H1 (cell line): ENCODE measurements around the gene EML4. TPM values are rescaled to one million over a fixed set of nuclear protein-coding genes. Genes with fewer than 3 reads are reported as not detected.

Source experiments
- CTCF ChIA-PET: fragments of 300-600 bp; sonication (Branson Sonifier 250); formaldehyde crosslinking; loops from one replicate; lab custom pipeline; 2021; ENCODE audit not compliant: partially characterized antibody; lab: Charles Lee
- POLR2A ChIA-PET: fragments of 300-600 bp; sonication (Branson Sonifier 250); formaldehyde crosslinking; loops from one replicate; lab custom pipeline; 2021; ENCODE audit warnings: inconsistent platforms; ENCODE audit not compliant: partially characterized antibody; lab: Charles Lee
- DNase-seq, 2 experiments: peaks; one replicate each; pipeline versions ENCODE4 v3.0.0 to v3.0.0-alpha.2; 2010 to 2022; ENCODE audit warnings: low spot score in 2 of 2, low read depth in 1 of 2, mixed read lengths in 1 of 2
- FAIRE-seq: peaks from 2 replicates; lab custom pipeline; 2011; peaks lifted over from hg19 to GRCh38; lab: Jason Lieb, UNC
- H2AFZ ChIP-seq: 2 replicates; pipeline ENCODE4 v1.8.1; 2012; ENCODE audit warnings: low read length, inconsistent platforms
- H2AK5ac ChIP-seq: 2 replicates; pipeline ENCODE4 v1.6.1; 2013; ENCODE audit warnings: low read depth, low read length
- H2BK120ac ChIP-seq: replicated peaks from 2 replicates; pipeline ENCODE3; 2013; ENCODE audit warnings: low read depth, low read length, inconsistent platforms
- H2BK12ac ChIP-seq: 2 replicates; pipeline ENCODE4 v1.6.1; 2013; ENCODE audit warnings: low read depth, low read length
- H2BK15ac ChIP-seq: 2 replicates; pipeline ENCODE4 v1.6.1; 2013; ENCODE audit warnings: low read length
- H2BK20ac ChIP-seq: 2 replicates; pipeline ENCODE4 v1.6.1; 2013; ENCODE audit warnings: low read length
- H2BK5ac ChIP-seq: 2 replicates; pipeline ENCODE4 v1.6.1; 2013; ENCODE audit warnings: low read depth, low read length
- H3K14ac ChIP-seq: 2 replicates; pipeline ENCODE4 v1.6.1; 2013; ENCODE audit warnings: inconsistent platforms; ENCODE audit not compliant: insufficient read length
- H3K18ac ChIP-seq: 2 replicates; pipeline ENCODE4 v1.6.1; 2013; ENCODE audit warnings: low read length; ENCODE audit errors: extremely low read depth
- H3K23ac ChIP-seq: 2 replicates; pipeline ENCODE4 v1.6.1; 2013; ENCODE audit warnings: inconsistent platforms; ENCODE audit not compliant: insufficient read length
- H3K23me2 ChIP-seq: 2 replicates; pipeline ENCODE4 v1.6.1; 2013; ENCODE audit warnings: low read depth, low read length
- H3K27ac ChIP-seq: 2 replicates; pipeline ENCODE4 v1.6.1; 2011; ENCODE audit warnings: low read depth, low read length, inconsistent platforms
- H3K27me3 ChIP-seq, 4 experiments: replicated peaks in 1 of 4; 1 replicate in 1 of 4; 2 replicates in 3 of 4; pipeline versions ENCODE4 v1.6.1 to v1.8.1; 2011 to 2013; ENCODE audit warnings: low read length in 3 of 4, mild to moderate bottlenecking in 3 of 4, inconsistent platforms in 2 of 4, mixed read lengths in 2 of 4, moderate library complexity in 1 of 4; ENCODE audit not compliant: control insufficient read depth in 3 of 4, insufficient read depth in 3 of 4; ENCODE audit errors: extremely low read depth in 1 of 4
- H3K36me3 ChIP-seq, 4 experiments: 2 replicates each; pipeline versions ENCODE4 v1.6.1 to v1.8.1; 2011 to 2013; ENCODE audit warnings: mild to moderate bottlenecking in 4 of 4, low read length in 3 of 4, moderate library complexity in 2 of 4, control low read depth in 1 of 4, inconsistent platforms in 1 of 4; ENCODE audit not compliant: insufficient read depth in 4 of 4, control insufficient read depth in 2 of 4
- H3K4ac ChIP-seq: replicated peaks from 2 replicates; pipeline ENCODE3; 2013; ENCODE audit warnings: low read length, low read depth, mixed read lengths, inconsistent platforms; ENCODE audit not compliant: insufficient read length
- H3K4me1 ChIP-seq, 4 experiments: replicated peaks in 1 of 4; 1 replicate in 1 of 4; 2 replicates in 3 of 4; pipeline versions ENCODE4 v1.6.1 to v1.8.1; 2011 to 2013; ENCODE audit warnings: low read length in 3 of 4, inconsistent platforms in 2 of 4, mixed read lengths in 1 of 4; ENCODE audit not compliant: insufficient read depth in 4 of 4, control insufficient read depth in 3 of 4
- H3K4me2 ChIP-seq, 2 experiments: 2 replicates each; pipeline versions ENCODE4 v1.6.1 to v1.8.1; 2011 to 2013; ENCODE audit warnings: low read depth in 2 of 2, low read length in 2 of 2, control low read depth in 1 of 2, inconsistent platforms in 1 of 2, mild to moderate bottlenecking in 1 of 2; ENCODE audit not compliant: insufficient read depth in 1 of 2
- H3K4me3 ChIP-seq, 4 experiments: fragments of 200-600, 300-600 bp in 1 of 4; sonication (generic), shearing (Covaris generic), sonication (Bioruptor Twin) in 1 of 4; 2 replicates each; pipeline versions ENCODE4 v1.5.1 to v1.8.1; 2011 to 2016; ENCODE audit warnings: low read length in 4 of 4, low read depth in 3 of 4, control low read depth in 2 of 4, inconsistent platforms in 2 of 4, mild to moderate bottlenecking in 2 of 4, mixed read lengths in 1 of 4, moderate library complexity in 1 of 4; ENCODE audit not compliant: insufficient read depth in 2 of 4; ENCODE audit errors: extremely low read depth in 1 of 4
- H3K56ac ChIP-seq: replicated peaks from 2 replicates; pipeline ENCODE3; 2013; ENCODE audit warnings: low read depth, mild to moderate bottlenecking, mixed read lengths, low read length, inconsistent platforms; ENCODE audit not compliant: insufficient read length
- H3K79me1 ChIP-seq: 2 replicates; pipeline ENCODE4 v1.6.1; 2013; ENCODE audit warnings: low read depth, low read length, control low read depth
- H3K79me2 ChIP-seq, 2 experiments: 2 replicates each; pipeline versions ENCODE4 v1.6.1 to v1.8.1; 2012 to 2013; ENCODE audit warnings: low read length in 2 of 2, mild to moderate bottlenecking in 2 of 2, inconsistent platforms in 1 of 2; ENCODE audit not compliant: insufficient read depth in 2 of 2, control insufficient read depth in 1 of 2
- H3K9ac ChIP-seq, 4 experiments: replicated peaks in 1 of 4; 1 replicate in 1 of 4; 2 replicates in 3 of 4; pipeline versions ENCODE4 v1.6.1 to v1.8.1; 2011 to 2013; ENCODE audit warnings: low read depth in 3 of 4, low read length in 3 of 4, control low read depth in 2 of 4, mild to moderate bottlenecking in 2 of 4, moderate library complexity in 2 of 4, inconsistent platforms in 1 of 4; ENCODE audit errors: extremely low read depth in 1 of 4
- H3K9me3 ChIP-seq, 2 experiments: 2 replicates each; pipeline versions ENCODE4 v1.6.1 to v1.8.1; 2012 to 2013; ENCODE audit warnings: mild to moderate bottlenecking in 2 of 2, moderate library complexity in 2 of 2, control low read depth in 1 of 2, inconsistent platforms in 1 of 2, low read depth in 1 of 2, low read length in 1 of 2, mixed read lengths in 1 of 2; ENCODE audit not compliant: insufficient read depth in 2 of 2
- H4K20me1 ChIP-seq, 2 experiments: replicated peaks in 1 of 2; 2 replicates each; pipeline versions ENCODE3 to v1.8.1; 2011 to 2013; ENCODE audit warnings: inconsistent platforms in 2 of 2, low read length in 2 of 2, mild to moderate bottlenecking in 1 of 2; ENCODE audit not compliant: insufficient read depth in 2 of 2, control insufficient read depth in 1 of 2
- H4K5ac ChIP-seq: 2 replicates; pipeline ENCODE4 v1.6.1; 2013; ENCODE audit warnings: low read length, low read depth, mixed read lengths, inconsistent platforms; ENCODE audit not compliant: insufficient read length
- H4K8ac ChIP-seq: 2 replicates; pipeline ENCODE4 v1.8.0; 2013; ENCODE audit warnings: mild to moderate bottlenecking, moderate library complexity, low read length, inconsistent platforms; ENCODE audit not compliant: insufficient read depth; ENCODE audit errors: extremely low read depth
- H4K91ac ChIP-seq: replicated peaks from 2 replicates; pipeline ENCODE3; 2013; ENCODE audit warnings: low read length, mixed read lengths, inconsistent platforms; ENCODE audit not compliant: insufficient read length
- ASH2L ChIP-seq: fragments of 200-600, 300-600 bp; sonication (generic); IDR thresholded peaks from one replicate; pipeline ENCODE4 v1.7.1; 2017; ENCODE audit warnings: low read length
- ATF2 ChIP-seq: IDR thresholded peaks from 2 replicates; pipeline ENCODE4 v1.6.1; 2012; ENCODE audit warnings: low read length, inconsistent platforms
- CEBPB ChIP-seq: IDR thresholded peaks from 2 replicates; pipeline ENCODE4 v1.6.1; 2012; ENCODE audit warnings: low read depth, low read length
- CTCF ChIP-seq, 3 experiments: IDR thresholded peaks; 1 replicate in 2 of 3; 2 replicates in 1 of 3; pipeline versions ENCODE4 v1.5.1 to v1.6.1; 2011; ENCODE audit warnings: low read length in 3 of 3, mild to moderate bottlenecking in 3 of 3, inconsistent platforms in 2 of 3, low read depth in 1 of 3, moderate library complexity in 1 of 3; ENCODE audit not compliant: insufficient read depth in 1 of 3; ENCODE audit errors: control extremely low read depth in 1 of 3
- EGR1 ChIP-seq: IDR thresholded peaks from 2 replicates; pipeline ENCODE4 v1.6.1; 2011; ENCODE audit warnings: low read depth, low read length, borderline replicate concordance
- GABPA ChIP-seq: IDR thresholded peaks from 2 replicates; pipeline ENCODE4 v1.6.1; 2011; ENCODE audit warnings: mild to moderate bottlenecking, low read length, moderate library complexity, borderline replicate concordance; ENCODE audit not compliant: insufficient read depth
- JUND ChIP-seq: IDR thresholded peaks from 2 replicates; pipeline ENCODE4 v1.6.1; 2011; ENCODE audit warnings: mild to moderate bottlenecking, improper control_type of control experiment, low read length
- POLR2AphosphoS5 ChIP-seq: IDR thresholded peaks from 2 replicates; pipeline ENCODE4 v1.6.1; 2011; ENCODE audit warnings: low read depth, low read length
- RAD21 ChIP-seq, 2 experiments: IDR thresholded peaks in 1 of 2; conservative IDR thresholded peaks in 1 of 2; 2 replicates each; pipeline ENCODE4 v1.6.1; 2011; ENCODE audit warnings: low read depth in 2 of 2, low read length in 2 of 2, improper control_type of control experiment in 1 of 2, inconsistent platforms in 1 of 2, mild to moderate bottlenecking in 1 of 2, moderate library complexity in 1 of 2
- SIX5 ChIP-seq: IDR thresholded peaks from 2 replicates; pipeline ENCODE4 v1.6.1; 2011; ENCODE audit warnings: mild to moderate bottlenecking, low read depth, low read length
- WGBS, 2 experiments: shearing (Covaris generic) in 1 of 2; methylation state at CpG; one replicate each; pipeline versions ENCODE4 v1.1.6 to v1.1.7; 2013 to 2015; ENCODE audit warnings: low lambda C conversion rate in 2 of 2, mixed read lengths in 2 of 2, inconsistent platforms in 1 of 2, low coverage in 1 of 2, missing lambda C conversion rate in 1 of 2; ENCODE audit not compliant: insufficient replicate concordance in 2 of 2, insufficient coverage in 1 of 2, insufficient read length in 1 of 2; ENCODE audit errors: extremely low coverage in 1 of 2, missing lambda C conversion rate in 1 of 2; 5-methylcytosine and 5-hydroxymethylcytosine counted together
- polyA plus RNA-seq, 7 experiments: library from polyadenylated mRNA; depleted of rRNA in 3 of 7; stranded (reverse) in 5 of 7; unstranded in 2 of 7; fragments of >200 nt in 5 of 7; fragments of 200-250 nt in 2 of 7; gene quantifications; 1 replicate in 5 of 7; 2 replicates in 1 of 7; 4 replicates in 1 of 7; pipeline versions ENCODE4 v1.2.1 to v1.2.3, GENCODE V29; 2011 to 2013; ENCODE audit warnings: missing spikeins in 2 of 7, mixed read lengths in 2 of 7
- total RNA-seq: library from RNA; stranded (reverse); fragmentation: NEBNext Ultra II Directional; extraction: Animal tissue kit (Norgen Biotek cat#: 25700); gene quantifications from 2 replicates; pipeline ENCODE4 v1.2.1, GENCODE V29; 2021

EML4 gene
- total and polyA plus RNA-seq, 2 of the 8 experiments (the other 6 are each of a cell fraction or from before 2014, with no cell fraction given): 50.1 to 104 TPM

- Histone ChIP-seq H3K18ac (no peak overlapping the region), H4K8ac (no peak overlapping the region), H3K4ac (no peak overlapping the region), H3K4me1 (no peaks in the 10 kb centered on the region), H2BK15ac (no peak overlapping the region), H3K4me2 (no peak overlapping the region), H2BK20ac (no peak overlapping the region), H2BK120ac (no peak overlapping the region), H3K79me2 (peaks cover 0 to 87% of the 10 kb centered on the region in 2 experiments; a peak in 3 of 4 replicates), H3K56ac (no peak overlapping the region), H3K9me3 (no peaks in the 10 kb centered on the region), H3K79me1 (peaks cover 7% of the 10 kb centered on the region; the same call in 1 of the 2 replicates), H2AK5ac (no peak overlapping the region), H4K5ac (no peak overlapping the region), H4K20me1 (peaks cover 0 to 8% of the 10 kb centered on the region in 2 experiments), H3K4me3 (no peak overlapping the region), H2BK12ac (no peak overlapping the region), H3K9ac (no peak overlapping the region), H3K27ac (no peak overlapping the region), H3K14ac (no peak overlapping the region), H2BK5ac (no peak overlapping the region), H4K91ac (no peak overlapping the region), H2AFZ (no peak overlapping the region), H3K27me3 (no peaks in the 10 kb centered on the region), H3K23ac (no peak overlapping the region), H3K23me2 (no peaks in the 10 kb centered on the region), H3K36me3 (no peaks in the 10 kb centered on the region)
- DNase-seq (no peak), FAIRE-seq (no peak)
- POLR2A ChIA-PET: no interaction called here
- 82% methylated on average over 3 of the region's 3 CpGs; no CpG with 5 or more reads in 1 of the 2 experiments for WGBS, 2 experiments
- CTCF ChIA-PET: no interaction called here
- TF ChIP-seq JUND (no peak), GABPA (no peak), SIX5 (no peak), POLR2AphosphoS5 (no peak), RAD21 (IDR thresholded peaks at IDR 0.05 in 1 of 2, conservative IDR thresholded peaks at IDR 0.05 in 1 of 2; ENCODE audit: low read depth in 2 of 2, low read length in 2 of 2) (no peak), EGR1 (no peak), ASH2L (no peak), CEBPB (no peak), CTCF (IDR thresholded peaks at IDR 0.05; ENCODE audit: control extremely low read depth in 1 of 3, insufficient read depth in 1 of 3, low read depth in 1 of 3, low read length in 3 of 3) (no peak), ATF2 (no peak)
These were observed 48.2 kb downstream of the EML4 start for GRCh38 chr2:42217307-42217706.
